ENCODE measurements around the gene HECW1. TPM values are rescaled to one million over a fixed set of nuclear protein-coding genes. Genes with fewer than 3 reads are reported as not detected.

Gene HECW1
- total and polyA plus RNA-seq, 4 experiments from 2014 or later: not detected

DNA sequence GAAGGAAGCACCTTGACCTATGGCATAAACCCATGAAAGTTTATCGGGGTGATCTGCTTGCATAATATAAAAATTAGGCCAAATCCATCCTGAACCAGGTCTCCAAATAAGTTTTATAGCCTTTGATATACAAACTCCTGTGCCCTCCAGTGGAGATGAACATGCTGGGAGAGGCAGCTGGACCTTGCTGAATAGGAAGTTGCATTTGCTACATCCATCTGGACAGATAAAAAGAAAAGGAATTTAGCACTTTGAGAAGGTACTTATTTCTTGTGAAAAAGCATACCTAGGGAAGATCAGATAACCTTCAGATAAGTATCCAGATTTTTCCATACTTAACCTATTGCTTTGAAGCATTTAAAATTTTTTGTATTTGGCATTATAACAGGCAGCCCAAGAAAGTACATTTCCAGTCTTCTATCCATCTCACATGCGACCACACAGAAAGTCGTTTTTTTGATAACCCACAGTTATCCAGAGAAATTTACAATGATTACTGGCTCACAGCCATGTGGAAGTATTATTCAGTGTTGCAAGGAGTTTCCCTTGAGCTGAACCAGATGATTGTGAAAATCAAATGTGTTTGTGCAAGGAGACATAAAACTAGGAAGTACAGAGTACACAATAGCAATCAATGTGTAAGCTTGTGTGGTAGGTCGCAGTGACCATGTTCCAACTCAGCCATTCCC lies 346.0 kb downstream of the HECW1 start:
- peaks cover 3 to 6% of the 10 kb centered on the region in 2 donors for H3K27me3 Mint-ChIP-seq
- no peaks in the 10 kb centered on the region for H3K27me3 ChIP-seq (ENCODE audit: insufficient read depth, low read length)
- peaks cover 0 to 1% (median 0%) of the 10 kb centered on the region in 4 donors for H3K4me1 Mint-ChIP-seq
- no peaks in the 10 kb centered on the region for H3K9me3 Mint-ChIP-seq
- no peaks in the 10 kb centered on the region for H3K9me3 ChIP-seq (ENCODE audit: control insufficient read depth in 1 of 2, low read length in 2 of 2)
- intact Hi-C loops (cut with micrococcal nuclease): no loop called here
- no peak overlapping the region for H3K27ac ChIP-seq (ENCODE audit: low read depth, low read length)
- no peak overlapping the region for H3K4me3 ChIP-seq (ENCODE audit: low read length in 2 of 2)
- H3K36me3 Mint-ChIP-seq: no peaks in the 10 kb centered on the region
- CTCF ChIA-PET (ENCODE audit: partially characterized antibody): interaction anchor here (1.5 to 2.2 kb wide), 2 partner anchors 20 to 124 kb away, joined by 3 to 5 read pairs; partner anchors contain the start of gene STK17A
- no peak overlapping the region for H3K4me3 Mint-ChIP-seq
- POLR2A ChIA-PET (ENCODE audit: partially characterized antibody): no interaction called here
- H3K27ac Mint-ChIP-seq: no peak overlapping the region
- DNase-seq: no peak
- H3K36me3 ChIP-seq (ENCODE audit: insufficient read depth, low read length): no peaks in the 10 kb centered on the region
- H3K4me1 ChIP-seq (ENCODE audit: insufficient read depth, low read length): no peaks in the 10 kb centered on the region

DNA sequence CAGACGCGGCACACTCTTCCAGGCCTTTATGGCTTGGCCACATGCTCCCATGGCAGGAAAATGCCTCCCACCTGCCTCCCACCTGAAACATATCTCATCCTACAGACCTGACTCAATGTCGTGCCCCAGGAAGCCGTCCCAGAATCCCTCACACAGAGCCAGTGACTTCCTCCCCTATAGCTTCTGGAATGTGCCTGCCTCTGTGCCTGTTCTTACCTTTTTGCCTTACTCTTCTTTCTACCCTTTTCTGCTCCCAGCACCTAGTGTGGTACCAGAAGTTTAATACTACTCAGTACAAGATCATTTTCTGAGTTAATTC lies 346.5 kb downstream of the HECW1 start:
- no peaks in the 10 kb centered on the region for H3K9me3 Mint-ChIP-seq
- intact Hi-C loops (cut with micrococcal nuclease): no loop called here
- H3K4me3 Mint-ChIP-seq: no peak overlapping the region
- Histone ChIP-seq H3K27me3 (ENCODE audit: insufficient read depth, low read length) (no peaks in the 10 kb centered on the region), H3K4me3 (ENCODE audit: low read length in 2 of 2) (no peak overlapping the region), H3K36me3 (ENCODE audit: insufficient read depth, low read length) (no peaks in the 10 kb centered on the region), H3K4me1 (ENCODE audit: insufficient read depth, low read length) (no peaks in the 10 kb centered on the region), H3K27ac (ENCODE audit: low read depth, low read length) (no peak overlapping the region), H3K9me3 (ENCODE audit: control insufficient read depth in 1 of 2, low read length in 2 of 2) (no peaks in the 10 kb centered on the region)
- no peak for DNase-seq
- no peaks in the 10 kb centered on the region for H3K36me3 Mint-ChIP-seq
- ChIA-PET CTCF (ENCODE audit: partially characterized antibody) (interaction anchor here (2.2 kb wide), 1 partner anchor 20 kb away, joined by 5 read pairs; no protein-coding TSS in a partner anchor), POLR2A (ENCODE audit: partially characterized antibody) (no interaction called here)
- H3K27me3 Mint-ChIP-seq: peaks cover 3 to 6% of the 10 kb centered on the region in 2 donors
- no peak overlapping the region for H3K27ac Mint-ChIP-seq
- peaks cover 0 to 1% (median 0%) of the 10 kb centered on the region in 4 donors for H3K4me1 Mint-ChIP-seq

DNA sequence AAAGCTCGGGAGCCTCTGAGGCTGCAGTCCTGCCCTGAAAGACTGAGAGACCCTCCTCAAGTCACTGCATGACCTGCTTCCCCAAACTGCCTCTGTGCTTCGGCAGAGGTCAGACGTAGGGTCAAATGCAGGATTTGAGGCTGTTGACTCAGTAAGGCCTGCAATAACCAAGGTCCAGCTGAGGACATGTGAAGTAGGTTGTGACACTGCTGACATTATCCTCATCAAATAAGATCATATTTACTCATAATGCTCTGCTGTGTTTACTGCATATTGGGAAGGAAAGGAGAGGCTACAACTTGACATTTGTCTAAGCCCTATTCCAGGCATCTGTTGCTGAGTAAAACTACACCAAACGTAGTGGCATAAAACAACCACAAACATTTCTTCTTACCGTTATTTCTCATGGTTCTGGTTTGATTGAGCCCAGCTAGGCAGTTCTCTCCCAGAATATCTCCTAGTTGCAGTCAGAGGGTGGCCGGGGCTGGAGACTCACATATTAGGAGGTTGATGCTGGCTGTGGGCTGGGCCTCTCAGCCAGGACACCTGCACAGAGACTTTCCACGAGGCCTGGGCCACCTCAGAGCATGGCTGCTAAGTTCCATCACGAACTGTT lies 348.4 kb downstream of the HECW1 start:
- Histone ChIP-seq H3K36me3 (ENCODE audit: insufficient read depth, low read length) (no peaks in the 10 kb centered on the region), H3K4me3 (ENCODE audit: low read length in 2 of 2) (no peak overlapping the region), H3K27me3 (ENCODE audit: insufficient read depth, low read length) (no peaks in the 10 kb centered on the region), H3K27ac (ENCODE audit: low read depth, low read length) (no peak overlapping the region), H3K9me3 (ENCODE audit: control insufficient read depth in 1 of 2, low read length in 2 of 2) (no peaks in the 10 kb centered on the region), H3K4me1 (ENCODE audit: insufficient read depth, low read length) (no peaks in the 10 kb centered on the region)
- no peaks in the 10 kb centered on the region for H3K4me1 Mint-ChIP-seq
- ChIA-PET POLR2A (ENCODE audit: partially characterized antibody) (no interaction called here), CTCF (ENCODE audit: partially characterized antibody) (no interaction called here)
- no peaks in the 10 kb centered on the region for H3K9me3 Mint-ChIP-seq
- peaks cover 3 to 7% of the 10 kb centered on the region in 2 donors for H3K27me3 Mint-ChIP-seq
- no peak for DNase-seq
- H3K36me3 Mint-ChIP-seq: no peaks in the 10 kb centered on the region
- no peak overlapping the region for H3K4me3 Mint-ChIP-seq
- intact Hi-C loops (cut with micrococcal nuclease): no loop called here
- H3K27ac Mint-ChIP-seq: no peak overlapping the region

DNA sequence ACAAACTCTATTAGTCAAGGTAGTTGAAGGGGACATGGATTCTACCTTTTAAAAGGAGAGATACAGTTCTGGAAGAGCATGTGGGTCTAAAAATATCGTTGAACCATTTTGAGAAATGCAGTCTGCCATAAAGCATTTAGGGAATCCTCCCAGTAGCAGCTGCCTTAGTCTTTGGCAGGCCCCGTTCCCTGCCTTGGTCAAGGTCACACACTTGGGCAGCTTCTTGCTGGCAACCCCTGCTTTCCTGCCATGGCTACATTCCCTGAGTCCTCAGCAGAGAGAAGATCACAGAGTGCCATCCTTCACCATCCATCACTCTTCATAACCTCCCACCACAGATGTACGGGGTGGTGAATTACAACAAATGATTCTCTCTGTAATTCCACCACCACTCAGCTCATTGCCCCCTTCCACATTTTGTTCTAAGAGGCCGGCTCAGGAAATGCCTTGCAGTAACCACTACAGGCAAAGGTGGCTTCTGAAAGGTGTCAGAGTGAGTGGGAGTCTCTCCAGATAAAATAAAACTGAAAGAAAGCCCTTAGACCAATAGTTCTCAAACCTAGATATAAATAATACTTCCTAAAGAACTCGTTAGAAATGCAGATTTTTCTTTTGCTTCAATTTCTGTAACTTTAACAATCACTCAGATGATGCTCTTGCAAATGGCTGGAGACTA lies 349.0 kb downstream of the HECW1 start:
- Mint-ChIP-seq H3K27me3 (peaks cover 3 to 7% of the 10 kb centered on the region in 2 donors), H3K9me3 (no peaks in the 10 kb centered on the region), H3K27ac (no peak overlapping the region), H3K4me3 (no peak overlapping the region), H3K4me1 (no peaks in the 10 kb centered on the region), H3K36me3 (no peaks in the 10 kb centered on the region)
- H3K27me3 ChIP-seq (ENCODE audit: insufficient read depth, low read length): no peaks in the 10 kb centered on the region
- no peak overlapping the region for H3K27ac ChIP-seq (ENCODE audit: low read depth, low read length)
- intact Hi-C loops (cut with micrococcal nuclease): no loop called here
- POLR2A ChIA-PET (ENCODE audit: partially characterized antibody): no interaction called here
- CTCF ChIA-PET (ENCODE audit: partially characterized antibody): no interaction called here
- H3K4me3 ChIP-seq (ENCODE audit: low read length in 2 of 2): no peak overlapping the region
- no peaks in the 10 kb centered on the region for H3K9me3 ChIP-seq (ENCODE audit: control insufficient read depth in 1 of 2, low read length in 2 of 2)
- no peaks in the 10 kb centered on the region for H3K4me1 ChIP-seq (ENCODE audit: insufficient read depth, low read length)
- no peaks in the 10 kb centered on the region for H3K36me3 ChIP-seq (ENCODE audit: insufficient read depth, low read length)
- DNase-seq: no peak

DNA sequence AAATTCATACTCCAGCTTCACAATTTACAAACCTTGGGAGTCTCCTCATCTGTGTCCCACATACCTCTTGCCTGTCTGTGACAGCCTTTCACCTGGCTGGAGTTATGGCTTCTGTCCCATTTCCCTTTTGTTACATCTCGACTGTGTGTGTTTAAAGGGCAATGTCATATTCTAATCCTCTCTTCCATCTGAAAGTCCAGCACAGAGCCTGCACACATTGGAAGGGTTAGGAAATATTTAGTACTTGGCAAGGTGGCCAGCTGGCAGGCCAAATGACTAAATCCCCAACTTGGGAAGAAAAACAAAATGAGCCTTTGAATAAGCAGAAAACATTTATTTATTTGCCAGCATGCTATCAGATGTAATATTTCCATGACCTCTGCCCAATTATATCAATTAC lies 350.4 kb downstream of the HECW1 start:
- no peak for DNase-seq
- H3K4me3 Mint-ChIP-seq: no peak overlapping the region
- POLR2A ChIA-PET (ENCODE audit: partially characterized antibody): interaction anchor here (1.0 kb wide), 1 partner anchor 13 kb away, joined by 3 read pairs; no protein-coding TSS in a partner anchor
- no peak overlapping the region for H3K27ac ChIP-seq (ENCODE audit: low read depth, low read length)
- no peak overlapping the region for H3K4me3 ChIP-seq (ENCODE audit: low read length in 2 of 2)
- H3K27me3 Mint-ChIP-seq: peaks cover 3 to 12% of the 10 kb centered on the region in 2 donors
- no peaks in the 10 kb centered on the region for H3K4me1 Mint-ChIP-seq
- no peaks in the 10 kb centered on the region for H3K27me3 ChIP-seq (ENCODE audit: insufficient read depth, low read length)
- no peaks in the 10 kb centered on the region for H3K4me1 ChIP-seq (ENCODE audit: insufficient read depth, low read length)
- CTCF ChIA-PET (ENCODE audit: partially characterized antibody): no interaction called here
- H3K9me3 ChIP-seq (ENCODE audit: control insufficient read depth in 1 of 2, low read length in 2 of 2): no peaks in the 10 kb centered on the region
- no peaks in the 10 kb centered on the region for H3K36me3 Mint-ChIP-seq
- intact Hi-C loops (cut with micrococcal nuclease): no loop called here
- H3K27ac Mint-ChIP-seq: no peak overlapping the region
- H3K9me3 Mint-ChIP-seq: no peaks in the 10 kb centered on the region
- no peaks in the 10 kb centered on the region for H3K36me3 ChIP-seq (ENCODE audit: insufficient read depth, low read length)

DNA sequence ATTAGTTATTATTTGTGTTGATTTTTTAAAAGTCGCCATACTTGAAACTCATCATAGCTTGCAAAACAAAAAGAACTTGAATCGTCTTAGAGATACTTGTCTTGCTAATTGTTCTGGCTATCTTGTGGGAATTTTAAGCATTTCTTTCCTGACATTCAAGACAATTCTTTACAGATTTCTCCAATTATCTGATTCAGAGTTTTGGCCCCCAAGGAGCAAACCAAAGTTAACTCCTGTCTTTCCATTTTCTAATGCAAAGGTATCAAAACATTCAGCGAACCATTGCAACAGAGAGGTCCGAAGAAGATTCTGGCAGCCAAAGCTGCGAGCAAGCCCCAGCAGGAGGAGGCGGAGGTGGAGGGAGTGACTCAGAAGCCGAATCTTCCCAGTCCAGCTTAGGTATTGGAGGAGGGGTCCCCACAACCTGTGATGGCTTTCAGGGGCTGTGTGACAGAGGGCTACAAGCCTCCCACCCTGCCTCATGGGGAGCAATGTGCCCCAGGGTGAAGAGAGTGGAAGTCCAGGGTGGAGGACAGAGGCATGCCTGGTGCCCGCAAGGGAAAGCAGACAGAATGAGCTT lies 351.0 kb downstream of the HECW1 start:
- H3K27me3 ChIP-seq (ENCODE audit: insufficient read depth, low read length): no peaks in the 10 kb centered on the region
- H3K27ac ChIP-seq (ENCODE audit: low read depth, low read length): no peak overlapping the region
- no peaks in the 10 kb centered on the region for H3K4me1 ChIP-seq (ENCODE audit: insufficient read depth, low read length)
- POLR2A ChIA-PET (ENCODE audit: partially characterized antibody): no interaction called here
- H3K4me3 Mint-ChIP-seq: no peak overlapping the region
- no peaks in the 10 kb centered on the region for H3K9me3 Mint-ChIP-seq
- CTCF ChIA-PET (ENCODE audit: partially characterized antibody): no interaction called here
- H3K36me3 Mint-ChIP-seq: no peaks in the 10 kb centered on the region
- peak overlapping the region in 1 of 7 donors; percentile 46 for H3K27ac Mint-ChIP-seq
- no peak overlapping the region for H3K4me3 ChIP-seq (ENCODE audit: low read length in 2 of 2)
- H3K36me3 ChIP-seq (ENCODE audit: insufficient read depth, low read length): no peaks in the 10 kb centered on the region
- no peak for DNase-seq
- no peaks in the 10 kb centered on the region for H3K4me1 Mint-ChIP-seq
- H3K9me3 ChIP-seq (ENCODE audit: control insufficient read depth in 1 of 2, low read length in 2 of 2): no peaks in the 10 kb centered on the region
- intact Hi-C loops (cut with micrococcal nuclease): no loop called here
- H3K27me3 Mint-ChIP-seq: peaks cover 3 to 12% of the 10 kb centered on the region in 2 donors

Measured in CD4-positive, alpha-beta memory T cell (primary cell).